GM10248 (cell line): ENCODE measurements around the gene ANP32A.
A peak's percentile ranks its signal among the peaks of the same experiment; 100 is the strongest.

Source experiments
- CTCF ChIA-PET: fragments of 300-600 bp; sonication (Branson Sonifier 250); formaldehyde crosslinking; extraction: SDS; loops from one replicate; lab custom pipeline; 2021; ENCODE audit warnings: antibody characterized with exemption; lab: Yijun Ruan, JAX
- POLR2A ChIA-PET: fragments of 350-650 bp; sonication (Branson Sonifier 250); formaldehyde crosslinking; extraction: SDS; loops from one replicate; lab custom pipeline; 2020; ENCODE audit warnings: antibody characterized with exemption; lab: Yijun Ruan, JAX
- DNase-seq: peaks from one replicate; pipeline ENCODE4 v3.0.0; 2012; ENCODE audit errors: extremely low spot score
- TF ChIP-seq, protein P1 (sequence below): IDR thresholded peaks from 2 replicates; pipeline ENCODE4 v1.5.1; 2012; ENCODE audit warnings: mild to moderate bottlenecking, low read depth; ENCODE audit errors: extremely low read depth, missing control alignments, control extremely low read depth

Gene ANP32A

GRCh38 chr15:68833700-68834331 is 13.1 kb upstream of the ANP32A start:
- TF ChIP-seq, protein P1, sequence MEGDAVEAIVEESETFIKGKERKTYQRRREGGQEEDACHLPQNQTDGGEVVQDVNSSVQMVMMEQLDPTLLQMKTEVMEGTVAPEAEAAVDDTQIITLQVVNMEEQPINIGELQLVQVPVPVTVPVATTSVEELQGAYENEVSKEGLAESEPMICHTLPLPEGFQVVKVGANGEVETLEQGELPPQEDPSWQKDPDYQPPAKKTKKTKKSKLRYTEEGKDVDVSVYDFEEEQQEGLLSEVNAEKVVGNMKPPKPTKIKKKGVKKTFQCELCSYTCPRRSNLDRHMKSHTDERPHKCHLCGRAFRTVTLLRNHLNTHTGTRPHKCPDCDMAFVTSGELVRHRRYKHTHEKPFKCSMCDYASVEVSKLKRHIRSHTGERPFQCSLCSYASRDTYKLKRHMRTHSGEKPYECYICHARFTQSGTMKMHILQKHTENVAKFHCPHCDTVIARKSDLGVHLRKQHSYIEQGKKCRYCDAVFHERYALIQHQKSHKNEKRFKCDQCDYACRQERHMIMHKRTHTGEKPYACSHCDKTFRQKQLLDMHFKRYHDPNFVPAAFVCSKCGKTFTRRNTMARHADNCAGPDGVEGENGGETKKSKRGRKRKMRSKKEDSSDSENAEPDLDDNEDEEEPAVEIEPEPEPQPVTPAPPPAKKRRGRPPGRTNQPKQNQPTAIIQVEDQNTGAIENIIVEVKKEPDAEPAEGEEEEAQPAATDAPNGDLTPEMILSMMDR, result no peak
- ChIA-PET CTCF (interaction anchor here (0.8 to 3.1 kb wide), 6 partner anchors 8 to 274 kb away, joined by 3 to 16 read pairs (median 4); no protein-coding TSS in a partner anchor), POLR2A (no interaction called here)
- no peak for DNase-seq

- ChIA-PET CTCF (interaction anchor here (1.0 to 4.3 kb wide), 4 partner anchors 42 to 156 kb away, joined by 3 to 36 read pairs (median 4); no protein-coding TSS in a partner anchor), POLR2A (no interaction called here)
- no peak for DNase-seq
- TF ChIP-seq, protein P1, result no peak
Observed at GRCh38 chr15:68830141-68830785, 9.6 kb upstream of the ANP32A start.

- ChIA-PET CTCF (interaction anchor here (0.6 to 4.3 kb wide), 20 partner anchors 13 to 280 kb away, joined by 3 to 36 read pairs (median 4); no protein-coding TSS in a partner anchor), POLR2A (no interaction called here)
- TF ChIP-seq, protein P1, result peak; percentile 68
- peak; percentile 42 for DNase-seq
Observed at GRCh38 chr15:68829068-68829467, 8.4 kb upstream of the ANP32A start.

- ChIA-PET POLR2A (no interaction called here), CTCF (no interaction called here)
- no peak for DNase-seq
- TF ChIP-seq, protein P1, result no peak
Observed at GRCh38 chr15:68823561-68823960, 2.9 kb upstream of the ANP32A start.

DNA sequence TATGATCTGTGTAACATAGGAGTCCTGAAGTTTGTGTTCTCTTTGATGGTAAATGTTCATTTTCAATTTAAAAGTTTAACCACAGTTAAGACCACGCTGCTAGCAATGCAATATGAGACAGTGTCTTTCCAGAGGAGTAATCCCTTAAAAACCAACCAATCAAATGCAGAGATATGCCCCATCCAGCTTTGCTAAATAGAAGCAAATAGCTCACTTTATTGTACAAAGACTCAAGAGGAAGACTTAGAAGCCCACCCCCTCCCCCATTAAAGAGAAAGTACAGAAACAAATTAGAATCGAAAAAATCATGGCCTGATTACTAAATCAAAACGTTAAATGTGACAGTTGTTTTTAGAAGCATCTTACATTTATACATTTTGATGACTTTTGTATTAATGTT is 2.1 kb upstream of the ANP32A start:
- DNase-seq, result no peak
- ChIA-PET POLR2A (no interaction called here), CTCF (no interaction called here)
- TF ChIP-seq, protein P1, result no peak

DNA sequence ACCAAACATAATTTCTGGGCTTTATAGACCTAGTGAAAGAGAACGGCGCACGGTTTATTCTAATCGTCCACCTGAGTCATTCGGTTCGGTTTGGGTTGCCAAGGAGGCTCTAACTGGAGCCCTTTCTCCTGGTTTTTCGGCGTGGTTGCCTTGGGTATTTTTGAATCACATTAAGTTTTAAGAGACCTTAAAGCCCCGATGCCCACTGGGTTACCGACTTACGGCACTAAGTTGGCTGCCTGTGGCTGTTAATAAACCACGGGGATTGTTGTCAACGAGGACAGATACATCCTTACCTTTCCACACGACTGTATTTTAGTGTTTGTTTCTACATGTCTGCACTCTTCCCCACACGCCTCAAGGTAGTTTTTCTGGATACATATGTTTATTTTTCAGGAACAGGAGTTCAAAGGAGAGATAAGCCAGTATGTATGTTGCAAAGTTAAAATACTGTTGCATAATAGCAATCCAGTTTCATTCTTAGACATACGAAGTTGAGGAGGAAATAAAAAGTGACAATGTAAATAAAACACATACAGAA is 1.2 kb upstream of the ANP32A start:
- ChIA-PET POLR2A (no interaction called here), CTCF (no interaction called here)
- no peak for DNase-seq
- TF ChIP-seq, protein P1, result no peak
